Measurements from ENCODE around the gene RPUSD3.
"Not testable (repeated sequence)": the region's sequence is repeated elsewhere in the genome, so short reads cannot be mapped to it uniquely, and the experiment has no call there.

RPUSD3 gene

DNA sequence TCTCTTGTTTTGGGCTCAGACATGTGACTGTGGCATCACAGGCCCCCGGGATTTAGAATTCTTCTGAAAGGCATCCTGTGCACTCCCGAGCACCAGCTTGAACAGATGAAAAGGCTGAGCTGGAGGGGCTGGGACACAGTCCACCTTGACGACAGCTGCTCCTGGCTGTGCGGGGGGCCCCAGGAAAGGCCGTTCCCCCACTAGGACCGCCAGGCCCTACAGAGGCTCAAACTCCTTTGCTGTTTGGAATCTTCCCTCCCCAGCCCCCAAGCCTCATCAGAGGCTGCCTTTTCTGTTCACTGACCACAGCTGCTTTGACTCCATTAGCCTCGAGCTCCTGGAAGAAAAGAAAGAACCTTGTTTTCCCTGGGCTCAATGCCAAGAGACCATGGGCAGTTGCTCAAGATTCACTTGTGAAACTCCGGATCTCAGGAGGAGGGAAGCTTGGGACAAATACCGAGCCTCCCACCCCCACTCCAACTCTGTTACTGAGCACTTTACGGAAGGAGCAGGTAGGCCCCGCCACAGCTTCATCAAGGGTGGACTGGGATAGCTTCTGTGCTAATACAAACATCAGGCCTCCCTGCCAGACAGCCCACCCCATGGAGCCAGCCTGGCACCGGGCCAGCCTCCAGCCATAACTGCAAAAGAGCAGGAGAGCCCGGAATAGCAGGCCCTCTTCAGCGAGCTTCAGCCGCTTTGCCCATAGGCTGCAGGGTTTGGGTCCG, 20.6 kb upstream of the RPUSD3 start:
- no peak for FAIRE-seq

DNA sequence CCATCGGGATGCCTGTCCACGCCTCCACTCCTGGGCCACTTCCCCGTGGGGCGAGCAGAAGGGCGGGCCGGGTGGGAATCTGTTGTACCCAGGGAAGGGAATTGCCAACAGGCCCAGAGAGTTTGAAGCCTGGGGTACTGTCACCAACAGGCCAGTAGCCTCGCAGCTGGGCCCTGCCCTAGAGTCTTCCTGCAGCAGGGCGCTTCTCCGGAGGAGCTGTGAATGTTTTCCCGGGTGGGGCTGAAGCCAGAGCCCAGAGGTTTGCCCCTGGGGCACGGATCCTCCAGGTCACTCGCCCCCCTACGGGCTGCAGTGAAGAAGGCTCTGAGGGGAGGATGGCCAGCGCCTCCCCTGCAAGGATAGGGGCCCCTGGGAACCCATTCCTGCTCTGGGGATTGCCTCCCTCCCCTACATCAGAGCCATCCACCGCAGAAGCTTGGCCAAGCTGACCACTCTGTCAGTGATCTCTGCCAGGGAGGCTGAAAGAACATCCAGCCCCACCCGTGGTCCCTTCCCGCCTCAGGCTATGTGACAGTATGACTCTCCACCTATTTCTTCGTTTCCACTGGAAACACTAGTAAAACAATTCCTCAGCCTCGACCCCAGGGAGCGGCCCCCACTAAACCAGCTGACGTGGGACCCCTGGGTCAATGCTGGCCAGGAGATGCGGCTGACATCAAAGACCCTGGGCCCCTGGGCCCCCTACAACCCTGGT, 19.4 kb upstream of the RPUSD3 start:
- no peak for FAIRE-seq

GRCh38 chr3:9862391-9863057, 18.7 kb upstream of the RPUSD3 start:
- FAIRE-seq, result no peak

DNA sequence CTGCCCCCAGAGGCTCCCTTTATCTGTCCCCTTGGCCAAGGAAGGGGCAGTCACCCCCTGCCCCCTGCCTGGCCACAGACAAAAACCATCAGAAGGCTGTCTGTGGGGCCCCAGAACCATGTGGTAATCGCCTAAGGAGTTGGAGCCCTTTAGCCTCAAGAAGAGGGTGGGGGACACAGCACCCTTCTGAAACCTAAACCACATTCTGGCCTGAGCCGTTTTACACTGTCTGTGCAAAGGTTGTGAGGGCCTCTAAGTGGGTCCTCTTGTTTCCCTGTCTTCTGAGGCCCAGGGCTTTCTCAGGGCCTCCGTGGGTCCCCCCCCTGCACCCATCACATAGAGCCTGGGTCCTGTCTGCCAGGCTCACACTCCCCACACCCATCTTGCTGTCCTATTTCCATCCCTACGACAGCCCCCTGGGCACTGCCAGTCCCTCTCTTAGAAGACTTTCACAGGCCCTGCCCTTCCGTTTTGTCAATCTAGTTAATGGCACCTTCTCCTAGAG, 17.9 kb upstream of the RPUSD3 start:
- FAIRE-seq, result no peak

DNA sequence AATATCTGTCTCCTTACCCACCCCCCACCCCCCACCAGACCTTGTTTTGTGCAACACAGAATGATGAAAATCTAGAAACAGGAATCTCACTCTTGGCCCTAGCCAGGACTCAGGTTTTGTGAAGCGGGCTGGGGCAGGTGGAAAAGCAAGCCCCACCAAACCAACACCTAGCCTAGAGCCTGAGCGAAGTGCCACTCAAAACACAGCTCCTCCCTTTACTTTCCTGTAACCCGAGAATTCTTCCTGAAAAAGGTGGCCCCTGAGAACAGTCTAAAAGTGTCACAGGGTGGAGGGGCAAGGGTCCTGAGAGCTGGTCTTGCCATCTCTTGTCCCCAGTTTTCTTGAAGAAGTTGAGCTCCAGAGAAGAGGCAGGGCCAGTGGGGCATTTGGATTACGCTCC, 17.4 kb upstream of the RPUSD3 start:
- no peak for FAIRE-seq

- FAIRE-seq, result no peak
Measured at GRCh38 chr3:9859530-9860025, 15.8 kb upstream of the RPUSD3 start.

- no peak for FAIRE-seq
Measured at GRCh38 chr3:9855594-9855993, 11.8 kb upstream of the RPUSD3 start.

GRCh38 chr3:9854291-9854940, 10.6 kb upstream of the RPUSD3 start:
- FAIRE-seq, result not testable (repeated sequence)

DNA sequence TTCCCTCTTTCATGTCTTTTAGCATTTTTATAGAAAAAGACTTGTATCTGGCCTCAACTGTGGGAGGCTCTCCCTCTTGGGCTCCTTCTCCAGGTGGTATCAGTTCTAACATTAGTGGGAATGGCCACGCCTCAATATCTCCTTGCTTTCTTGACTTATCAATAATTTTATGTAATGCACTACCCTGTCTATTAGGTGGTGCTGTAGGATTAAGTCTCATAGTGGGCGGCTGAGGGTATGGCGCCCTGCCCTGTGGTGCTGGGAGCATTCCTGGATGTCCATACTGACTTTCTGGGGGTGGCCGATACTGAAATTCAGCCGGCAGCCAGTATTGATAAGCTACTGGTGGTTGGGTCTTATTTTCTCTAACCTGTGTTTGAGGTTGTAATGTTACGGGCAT, 8.7 kb upstream of the RPUSD3 start:
- FAIRE-seq, result no peak

DNA sequence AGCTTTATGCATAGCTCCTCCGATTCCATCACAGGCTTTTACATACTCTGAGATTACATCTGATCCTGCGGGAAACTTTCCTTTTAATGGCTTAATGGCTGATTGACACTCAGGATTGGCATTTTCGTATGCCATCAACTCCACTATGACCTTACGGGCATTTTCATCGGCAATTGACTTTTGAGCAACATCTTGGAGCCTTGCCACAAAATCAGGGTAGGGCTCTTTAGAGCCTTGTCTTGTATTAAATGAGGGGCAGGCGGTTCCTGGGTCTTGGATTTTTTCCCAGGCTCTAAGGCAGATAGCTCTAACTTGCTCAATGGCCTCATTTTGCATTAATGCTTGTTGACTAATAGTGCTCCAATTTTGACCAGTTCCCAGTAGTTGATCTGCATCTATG, 8.1 kb upstream of the RPUSD3 start:
- not testable (repeated sequence) for FAIRE-seq

DNA sequence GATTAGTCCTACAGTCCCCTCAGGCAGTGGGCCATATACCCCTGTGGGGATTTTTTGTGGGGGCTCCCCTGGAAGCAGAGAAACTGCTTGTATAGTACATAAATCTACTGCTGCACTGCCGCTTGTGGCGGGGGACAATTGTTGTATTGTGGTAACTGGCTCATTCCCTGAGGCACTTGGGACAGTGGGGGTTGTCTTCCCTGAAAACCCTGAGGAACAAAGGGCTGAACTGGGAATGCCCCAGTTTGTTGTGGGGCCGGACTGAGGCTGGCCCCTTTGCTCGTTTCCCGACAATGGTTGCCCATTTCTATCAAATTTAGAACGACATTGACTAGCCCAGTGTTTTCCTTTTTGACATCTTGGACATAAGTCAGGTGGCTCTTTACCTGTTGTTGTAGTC, 7.6 kb upstream of the RPUSD3 start:
- not testable (repeated sequence) for FAIRE-seq

GRCh38 chr3:9848860-9849259, 5.1 kb upstream of the RPUSD3 start:
- FAIRE-seq, result peak; percentile 74

DNA sequence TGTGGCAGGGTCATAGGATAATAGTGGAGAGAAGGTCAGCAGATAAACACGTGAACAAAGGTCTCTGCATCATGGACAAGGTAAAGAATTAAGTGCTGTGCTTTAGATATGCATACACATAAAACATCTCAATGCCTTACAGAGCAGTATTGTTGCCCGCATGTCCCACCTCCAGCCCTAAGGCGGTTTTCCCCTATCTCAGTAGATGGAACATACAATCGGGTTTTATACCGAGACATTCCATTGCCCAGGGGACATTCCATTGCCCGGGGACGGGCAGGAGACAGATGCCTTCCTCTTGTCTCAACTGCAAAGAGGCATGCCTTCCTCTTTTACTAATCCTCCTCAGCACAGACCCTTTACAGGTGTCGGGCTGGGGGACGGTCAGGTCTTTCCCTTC, 4.1 kb upstream of the RPUSD3 start:
- FAIRE-seq, result not testable (repeated sequence)

DNA sequence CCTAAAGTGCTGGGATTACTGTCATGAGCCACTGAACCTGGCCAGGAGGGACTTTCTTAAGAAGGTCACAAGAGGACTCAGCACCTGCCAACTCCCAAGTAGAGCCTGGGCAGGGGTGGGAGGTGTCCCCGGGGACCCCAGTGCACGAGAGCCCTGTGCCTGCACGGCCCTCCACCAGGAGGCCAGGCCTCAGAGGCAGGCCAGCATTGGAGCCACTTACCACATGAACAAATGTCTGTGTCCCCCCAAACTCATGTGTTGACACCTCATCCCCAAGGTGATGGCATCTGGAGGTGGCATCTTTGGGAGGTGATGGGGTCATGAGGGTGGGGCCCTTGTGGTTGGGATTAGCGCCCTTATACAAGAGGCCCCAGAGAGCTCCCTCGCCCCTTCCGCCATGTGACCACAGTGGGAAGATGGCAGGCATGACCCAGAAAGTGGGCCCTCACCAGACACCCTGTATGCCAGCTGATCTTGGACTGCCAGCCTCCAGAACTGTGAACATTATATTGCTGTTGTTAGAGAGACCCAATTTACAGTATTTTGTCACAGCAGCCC, 3.2 kb upstream of the RPUSD3 start:
- no peak for FAIRE-seq

GRCh38 chr3:9846231-9846630, 2.4 kb upstream of the RPUSD3 start:
- FAIRE-seq, result no peak

- no peak for FAIRE-seq
Measured at GRCh38 chr3:9841015-9841414, 2.8 kb downstream of the RPUSD3 start.

GRCh38 chr3:9838856-9839255, 5.0 kb downstream of the RPUSD3 start:
- FAIRE-seq, result no peak

DNA sequence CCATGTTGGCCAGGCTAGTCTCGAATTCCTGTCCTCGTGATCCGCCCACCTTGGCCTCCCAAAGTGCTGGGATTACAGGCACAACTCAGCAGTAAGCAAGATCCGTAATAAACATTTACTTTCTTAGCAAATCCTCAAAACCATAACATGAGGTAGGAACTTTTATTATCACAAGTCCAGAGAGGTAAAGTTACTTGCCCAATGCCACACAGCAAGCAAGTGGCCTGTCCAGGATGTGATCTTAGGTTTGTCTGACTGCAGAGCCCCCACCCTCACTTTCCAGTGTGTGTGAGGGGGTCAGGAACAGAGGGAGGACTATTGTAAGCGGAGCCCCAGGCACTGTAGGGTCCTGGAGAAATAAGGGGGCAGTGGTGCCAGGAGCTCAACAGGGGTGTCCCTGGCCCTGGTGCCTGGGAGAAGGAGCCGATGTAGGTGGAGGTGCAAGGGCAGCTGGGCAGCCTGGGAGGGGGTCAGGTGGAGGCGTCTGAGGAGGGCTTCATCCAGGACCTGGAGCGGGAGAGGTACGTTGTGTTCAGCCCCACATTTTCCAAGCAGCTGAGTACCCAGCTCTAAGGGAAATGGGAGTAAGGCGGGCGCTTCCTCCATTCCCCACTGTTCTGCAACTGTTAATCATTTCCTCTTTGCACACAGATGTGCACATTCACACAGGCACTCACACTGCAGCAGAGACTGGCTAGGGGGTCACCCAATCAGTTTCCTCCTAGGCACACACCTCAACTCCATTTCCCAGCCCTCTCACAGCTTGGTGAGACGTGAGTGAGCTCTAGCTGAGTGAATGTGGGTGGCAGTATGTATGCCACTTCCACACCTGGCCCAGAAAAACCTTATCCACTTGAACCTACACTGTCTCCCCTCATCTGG, 5.9 kb downstream of the RPUSD3 start:
- FAIRE-seq, result no peak

DNA sequence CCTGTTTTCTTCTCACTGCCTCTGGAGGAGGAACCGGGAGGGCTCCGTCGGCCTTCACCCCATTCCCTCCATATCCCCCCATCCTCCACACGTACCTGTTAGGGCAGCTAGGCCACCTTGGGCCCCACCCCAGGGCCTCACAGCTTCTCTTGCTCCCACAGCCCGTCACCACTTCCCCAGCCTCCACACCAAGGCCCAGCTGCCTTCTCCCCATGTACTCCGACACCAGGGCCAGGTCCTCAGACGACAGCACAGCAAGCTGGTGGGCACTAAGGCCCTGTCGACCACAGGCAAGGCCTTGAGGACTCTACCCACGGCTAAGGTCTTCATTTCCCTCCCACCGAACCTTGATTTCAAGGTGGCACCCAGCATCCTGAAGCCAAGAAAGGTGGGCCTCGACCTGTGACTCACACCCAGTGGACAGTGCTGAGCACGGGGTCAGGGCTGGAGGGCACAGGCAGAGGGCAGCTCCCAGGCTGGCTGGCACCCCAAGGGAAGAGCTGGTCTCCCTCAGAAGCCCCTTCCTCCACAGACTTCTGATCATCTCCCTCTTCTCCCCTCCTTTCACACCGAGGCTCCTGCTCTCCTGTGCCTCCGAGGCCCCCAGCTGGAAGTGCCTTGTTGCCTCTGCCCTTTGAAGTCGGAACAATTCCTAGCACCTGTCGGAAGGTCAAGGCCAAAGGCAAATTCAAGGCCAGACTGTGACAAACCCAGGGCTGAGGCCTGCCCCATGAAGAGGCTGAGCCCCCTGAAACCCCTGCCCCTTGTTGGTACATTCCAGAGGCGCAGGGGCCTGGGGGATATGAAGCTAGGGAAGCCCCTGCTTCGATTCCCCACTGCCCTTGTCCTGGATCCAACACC, 9.1 kb downstream of the RPUSD3 start:
- no peak for FAIRE-seq

DNA sequence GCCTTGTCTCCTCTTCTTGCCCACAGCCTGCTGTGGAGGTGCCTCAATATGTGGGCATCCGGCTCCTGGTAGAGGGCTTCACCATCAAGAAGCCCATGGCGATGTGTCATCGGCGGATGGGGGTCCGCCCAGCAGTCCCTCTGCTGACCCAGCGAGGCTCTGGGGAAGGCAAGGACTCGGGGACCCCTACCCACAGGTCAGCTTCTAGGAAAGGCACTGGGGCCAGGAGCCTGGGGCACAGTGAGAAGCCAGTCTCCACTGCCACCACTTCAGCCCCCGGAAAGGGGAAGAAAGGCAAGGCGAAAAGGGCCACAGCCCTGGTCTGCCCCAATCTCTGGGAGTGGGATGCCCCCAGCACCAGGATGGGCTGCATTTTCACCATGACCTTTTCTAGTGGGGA, 10.7 kb downstream of the RPUSD3 start:
- no peak for FAIRE-seq

DNA sequence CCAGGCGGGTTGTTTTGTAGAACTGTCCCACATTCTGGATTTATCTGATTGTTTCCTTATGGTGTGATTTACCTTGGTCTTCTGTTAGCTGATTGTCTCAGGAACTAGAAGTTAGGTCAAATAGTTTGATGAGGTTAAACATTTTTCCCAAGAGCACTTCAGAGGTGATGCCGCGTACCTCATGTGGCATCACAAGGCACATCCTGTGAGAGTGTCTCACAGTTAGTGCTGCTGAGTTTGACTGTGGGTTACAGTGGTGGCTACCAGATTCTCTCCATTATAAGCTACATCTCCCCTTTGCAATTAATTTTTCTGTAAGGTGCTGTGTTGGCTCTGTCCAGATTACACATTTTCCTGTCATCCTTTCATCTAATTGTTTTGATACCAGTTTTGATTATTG, 12.6 kb downstream of the RPUSD3 start:
- no peak for FAIRE-seq

Measured in A204.1 (cell line).